ENCODE results near the gene GATD1. TPM values are rescaled to one million over a fixed set of nuclear protein-coding genes. Genes with fewer than 3 reads are reported as not detected.

The GATD1 gene
- total RNA-seq, 4 donors from 2014 or later: 20.2 to 38.7 (median 21.6) TPM

DNA sequence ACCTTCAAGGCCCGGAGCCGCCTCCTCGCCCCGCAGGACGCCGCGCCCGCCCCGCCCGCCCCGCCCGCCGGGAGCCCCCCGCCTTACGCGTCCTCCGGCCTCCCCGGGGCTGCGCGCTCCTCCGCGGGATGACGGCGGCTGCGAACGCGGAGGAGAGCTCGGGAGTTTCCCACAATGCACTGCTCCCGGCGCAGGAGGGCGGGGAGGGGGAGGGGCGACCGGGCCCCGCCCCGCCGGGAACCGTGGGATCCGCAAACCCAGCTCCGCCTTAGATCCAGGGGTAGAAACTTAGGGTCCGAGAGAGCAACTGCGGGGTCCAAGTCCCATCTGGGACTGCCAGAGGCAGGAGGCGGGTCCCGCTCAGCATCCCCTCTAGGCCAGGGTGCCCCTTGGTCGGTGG, 12.7 kb upstream of the GATD1 start, which contains the start of gene CEND1:
TSS of gene CEND1 (minus strand) at position 148 of the 400 bp plus-strand sequence. CDS start 1,514 bp downstream, outside the sequence.
- no CpG with 5 or more reads among the region's 44 CpGs for WGBS, 2 donors
- no peak for TF ChIP-seq POLR2A (IDR thresholded peaks at IDR 0.05)
- TF ChIP-seq, protein P1, sequence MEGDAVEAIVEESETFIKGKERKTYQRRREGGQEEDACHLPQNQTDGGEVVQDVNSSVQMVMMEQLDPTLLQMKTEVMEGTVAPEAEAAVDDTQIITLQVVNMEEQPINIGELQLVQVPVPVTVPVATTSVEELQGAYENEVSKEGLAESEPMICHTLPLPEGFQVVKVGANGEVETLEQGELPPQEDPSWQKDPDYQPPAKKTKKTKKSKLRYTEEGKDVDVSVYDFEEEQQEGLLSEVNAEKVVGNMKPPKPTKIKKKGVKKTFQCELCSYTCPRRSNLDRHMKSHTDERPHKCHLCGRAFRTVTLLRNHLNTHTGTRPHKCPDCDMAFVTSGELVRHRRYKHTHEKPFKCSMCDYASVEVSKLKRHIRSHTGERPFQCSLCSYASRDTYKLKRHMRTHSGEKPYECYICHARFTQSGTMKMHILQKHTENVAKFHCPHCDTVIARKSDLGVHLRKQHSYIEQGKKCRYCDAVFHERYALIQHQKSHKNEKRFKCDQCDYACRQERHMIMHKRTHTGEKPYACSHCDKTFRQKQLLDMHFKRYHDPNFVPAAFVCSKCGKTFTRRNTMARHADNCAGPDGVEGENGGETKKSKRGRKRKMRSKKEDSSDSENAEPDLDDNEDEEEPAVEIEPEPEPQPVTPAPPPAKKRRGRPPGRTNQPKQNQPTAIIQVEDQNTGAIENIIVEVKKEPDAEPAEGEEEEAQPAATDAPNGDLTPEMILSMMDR (IDR thresholded peaks at IDR 0.05): no peak
- Histone ChIP-seq H3K4me3 (peak within 1 kb of the TSS in 1 of 4 donors; percentile 35), H3K27me3 (peaks cover 0 to 37% (median 3%) of the 10 kb centered on the region in 4 donors), H3K27ac (no peak within 1 kb of the TSS), H3K36me3 (peaks cover 4 to 30% (median 4%) of the 10 kb centered on the region in 3 donors), H3K9me3 (no peaks in the 10 kb centered on the region), H3K4me1 (peaks cover 6 to 30% (median 7%) of the 10 kb centered on the region in 3 donors)
- intact Hi-C loops (cut with DNase I): no loop called here
- no peak for DNase-seq

DNA sequence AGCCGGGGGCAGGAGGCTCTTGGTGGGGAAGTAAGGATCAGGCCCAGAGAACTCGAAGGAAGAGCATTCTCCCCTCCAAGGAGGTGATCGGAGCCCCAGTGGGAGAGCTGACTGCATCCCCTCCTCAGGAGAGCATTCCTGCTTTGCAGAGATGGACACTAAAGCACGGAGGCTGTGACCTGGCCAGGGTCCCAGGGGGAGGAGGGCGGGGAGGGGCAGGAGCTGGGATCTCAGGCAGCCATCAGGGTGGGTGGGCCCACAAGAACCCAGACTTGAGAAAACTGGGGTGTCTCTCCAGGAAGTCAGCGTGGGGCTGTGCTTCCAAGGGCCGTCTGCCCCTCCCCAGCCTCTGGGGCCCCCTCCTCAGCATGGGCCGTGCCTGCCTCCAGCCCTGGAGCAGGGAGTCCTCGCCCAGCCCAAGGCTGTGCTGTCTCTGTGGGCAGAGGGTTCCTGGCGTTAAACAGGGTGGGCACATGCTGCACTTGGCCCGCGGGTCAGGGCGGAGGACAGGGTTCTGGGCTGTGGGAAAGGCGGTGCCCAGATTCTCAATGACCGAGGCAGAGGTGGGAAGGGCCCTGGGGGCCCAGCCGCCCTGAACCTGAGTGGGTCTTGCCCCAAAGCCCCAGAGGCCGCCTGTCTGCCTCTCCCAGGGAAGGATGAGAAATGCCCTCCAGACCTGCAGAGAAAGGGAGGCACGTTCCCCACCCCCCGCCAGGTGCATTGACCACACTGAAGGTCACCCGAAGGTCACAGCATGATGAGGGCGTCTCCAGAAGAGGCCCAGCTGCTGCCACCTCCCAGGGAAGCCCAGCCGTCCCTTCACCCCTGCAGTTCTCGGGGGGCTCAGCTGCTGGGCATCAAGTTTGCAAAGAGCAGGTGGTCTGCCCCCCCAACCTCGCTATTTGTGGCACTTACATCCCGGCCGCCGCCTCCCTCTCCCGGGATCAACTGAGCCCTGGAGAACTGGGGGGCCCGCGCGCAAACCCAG, 12.0 kb upstream of the GATD1 start:
- no peak overlapping the region for H3K27ac ChIP-seq
- H3K27me3 ChIP-seq: peaks cover 0 to 37% (median 3%) of the 10 kb centered on the region in 4 donors
- H3K9me3 ChIP-seq: no peaks in the 10 kb centered on the region
- 24 to 40% methylated on average over 1 to 6 of the region's 31 CpGs for WGBS, 2 donors
- TF ChIP-seq, protein P1 (IDR thresholded peaks at IDR 0.05): no peak
- TF ChIP-seq POLR2A (IDR thresholded peaks at IDR 0.05): no peak
- H3K4me3 ChIP-seq: peak overlapping the region in 1 of 4 donors; percentile 35
- peaks cover 0 to 24% (median under 1%) of the 10 kb centered on the region in 3 donors for H3K4me1 ChIP-seq
- intact Hi-C loops (cut with DNase I): no loop called here
- no peak for DNase-seq
- peaks cover 4 to 27% (median 4%) of the 10 kb centered on the region in 3 donors for H3K36me3 ChIP-seq

DNA sequence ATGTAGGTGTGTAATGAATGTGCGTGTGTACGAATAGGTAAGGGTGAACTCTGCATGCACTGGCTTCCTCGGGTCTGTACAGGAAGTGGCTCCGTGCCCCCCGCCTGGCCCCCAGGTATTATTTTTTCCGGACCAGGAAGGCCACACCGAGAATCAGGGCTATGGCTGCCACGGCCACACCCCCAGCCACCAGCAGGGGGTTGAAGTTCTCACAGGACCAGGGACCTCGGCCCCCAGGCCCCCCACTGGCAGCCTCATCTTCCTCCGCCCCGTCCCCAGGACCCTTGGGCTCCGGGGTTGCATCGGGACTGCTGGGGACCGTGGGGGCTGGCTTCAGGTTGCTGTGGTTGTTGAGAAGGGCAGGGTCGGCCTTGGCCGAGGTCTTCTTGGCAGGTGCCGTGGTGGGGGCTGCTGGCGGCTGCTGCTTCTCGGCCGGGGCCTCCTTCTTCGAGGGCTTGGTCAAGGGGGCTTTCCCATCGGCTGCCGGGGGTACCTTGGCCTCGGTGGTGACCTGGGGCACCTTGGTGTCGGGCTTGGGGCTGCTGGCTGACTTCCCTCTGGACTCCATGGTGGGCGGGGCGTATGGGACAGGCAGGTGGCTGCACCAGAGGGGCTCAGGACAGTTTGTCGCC, 10.8 kb upstream of the GATD1 start:
- WGBS, 2 donors: 27 to 48% methylated on average over 3 to 6 of the region's 28 CpGs
- H3K9me3 ChIP-seq: no peaks in the 10 kb centered on the region
- intact Hi-C loops (cut with DNase I): no loop called here
- peaks cover 0 to 28% (median 7%) of the 10 kb centered on the region in 3 donors for H3K4me1 ChIP-seq
- H3K27ac ChIP-seq: no peak overlapping the region
- peaks cover 3 to 19% (median 4%) of the 10 kb centered on the region in 3 donors for H3K36me3 ChIP-seq
- peaks cover 0 to 37% (median 3%) of the 10 kb centered on the region in 4 donors for H3K27me3 ChIP-seq
- no peak for DNase-seq
- no peak for TF ChIP-seq POLR2A (IDR thresholded peaks at IDR 0.05)
- TF ChIP-seq, protein P1 (IDR thresholded peaks at IDR 0.05): no peak
- no peak overlapping the region for H3K4me3 ChIP-seq

DNA sequence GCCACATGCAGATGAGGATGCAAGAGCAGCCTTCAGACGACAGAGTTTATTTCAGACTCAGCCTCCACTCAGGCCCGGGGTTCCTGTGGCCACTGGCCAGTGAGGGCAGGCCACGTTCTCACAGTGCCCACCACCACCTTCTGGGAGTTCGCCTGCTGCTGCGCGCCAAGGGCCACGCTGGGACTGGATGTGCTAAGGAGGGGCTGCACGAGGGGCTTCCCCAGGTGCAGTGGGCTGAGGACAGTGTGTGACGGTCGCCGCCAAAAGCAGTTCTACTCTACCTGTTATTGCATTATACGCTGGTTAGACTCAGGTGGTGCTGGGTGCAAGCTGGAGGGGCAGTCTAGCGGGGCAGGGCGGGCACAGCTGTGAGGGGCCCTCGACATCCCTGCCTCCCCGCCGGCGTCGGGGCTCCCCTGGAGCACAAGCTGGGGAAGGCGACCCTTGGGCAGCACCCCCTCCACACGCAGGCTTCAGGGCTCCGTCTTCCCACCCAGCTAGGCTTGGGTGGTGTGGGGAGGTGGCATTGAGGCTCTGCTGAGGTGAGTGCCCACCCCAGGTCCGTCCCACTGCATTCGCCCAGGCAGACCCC, 9.9 kb upstream of the GATD1 start:
- WGBS, 2 donors: no CpG with 5 or more reads among the region's 24 CpGs
- Histone ChIP-seq H3K27me3 (peaks cover 0 to 37% (median 3%) of the 10 kb centered on the region in 4 donors), H3K36me3 (peaks cover 0 to 10% (median 4%) of the 10 kb centered on the region in 3 donors), H3K4me3 (no peak overlapping the region), H3K9me3 (no peaks in the 10 kb centered on the region), H3K4me1 (peaks cover 0 to 37% (median 17%) of the 10 kb centered on the region in 3 donors), H3K27ac (no peak overlapping the region)
- TF ChIP-seq, protein P1 (IDR thresholded peaks at IDR 0.05): no peak
- TF ChIP-seq POLR2A (IDR thresholded peaks at IDR 0.05): no peak
- intact Hi-C loops (cut with DNase I): no loop called here
- DNase-seq: no peak

Measured in esophagus squamous epithelium (tissue), 5 donors.